Spleen (tissue), 7 donors: ENCODE data around the gene PARVG.

Experiments used
- CTCF ChIP-seq, 11 experiments: fragments of 200-600 bp in 7 of 11; fragments of 450-650 bp in 4 of 11; sonication (generic) in 4 of 11; IDR thresholded peaks in 8 of 11; conservative IDR thresholded peaks in 3 of 11; 1 replicate in 7 of 11; 2 replicates in 4 of 11; pipeline versions ENCODE4 v1.4.0 to v1.8.0; 2016 to 2021; ENCODE audit warnings: antibody characterized with exemption in 11 of 11, inconsistent platforms in 4 of 11, mild to moderate bottlenecking in 1 of 11
- POLR2AphosphoS5 ChIP-seq, 3 donors: sonication (generic); formaldehyde crosslinking; IDR thresholded peaks; one replicate each; pipeline ENCODE4 v1.5.1; 2017; ENCODE audit warnings: antibody characterized with exemption in 3 of 3
- donor health status: DM: no; HTN: no; CAD: no; lungs with moderate emphysema.
- donor health status: DM: no; HTN: no; CAD: no.
- donor health status: DM: no; HTN: no; CAD: no.

DNA sequence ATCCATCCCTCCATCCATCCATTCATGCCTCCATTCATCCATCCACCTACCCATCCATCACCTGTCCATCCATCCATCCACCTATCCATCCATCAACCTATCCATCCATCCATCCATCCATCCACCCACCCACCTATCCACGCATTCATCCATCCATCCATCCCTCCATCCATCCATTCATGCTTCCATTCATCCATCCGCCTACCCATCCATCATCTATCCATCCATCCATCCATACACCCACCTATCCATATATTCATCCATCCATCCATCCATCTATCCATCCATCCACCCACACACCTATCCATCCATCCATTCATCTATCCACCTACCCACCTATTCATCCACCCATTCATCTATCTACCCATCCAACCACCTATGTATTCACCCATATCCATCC is 13.8 kb downstream of the PARVG start:
- TF ChIP-seq CTCF (IDR thresholded peaks at IDR 0.05 in 8 of 11, conservative IDR thresholded peaks at IDR 0.05 in 3 of 11) (no peak), POLR2AphosphoS5 (IDR thresholded peaks at IDR 0.05) (no peak)
